ENCODE results near the gene UCN.

- no peak for TF ChIP-seq CTCF (IDR thresholded peaks at IDR 0.05; ENCODE audit: low read length)
- no peak for TF ChIP-seq EZH2 (optimal IDR thresholded peaks at IDR 0.05; ENCODE audit: low read depth, low read length)
- TF ChIP-seq EZH2phosphoT487 (IDR thresholded peaks at IDR 0.05; ENCODE audit: low read length) = no peak
These were observed 1.5 kb downstream of the UCN start for GRCh38 chr2:27306573-27307286.

Measured in MM.1S (cell line).